Measurements from ENCODE around the gene ENPP4. TPM values are rescaled to one million over a fixed set of nuclear protein-coding genes. Genes with fewer than 3 reads are reported as not detected.

The ENPP4 gene
- total and polyA plus RNA-seq, 2 of the 4 experiments (the other 2 are of a cell fraction), result under 0.01 to 0.03 TPM

DNA sequence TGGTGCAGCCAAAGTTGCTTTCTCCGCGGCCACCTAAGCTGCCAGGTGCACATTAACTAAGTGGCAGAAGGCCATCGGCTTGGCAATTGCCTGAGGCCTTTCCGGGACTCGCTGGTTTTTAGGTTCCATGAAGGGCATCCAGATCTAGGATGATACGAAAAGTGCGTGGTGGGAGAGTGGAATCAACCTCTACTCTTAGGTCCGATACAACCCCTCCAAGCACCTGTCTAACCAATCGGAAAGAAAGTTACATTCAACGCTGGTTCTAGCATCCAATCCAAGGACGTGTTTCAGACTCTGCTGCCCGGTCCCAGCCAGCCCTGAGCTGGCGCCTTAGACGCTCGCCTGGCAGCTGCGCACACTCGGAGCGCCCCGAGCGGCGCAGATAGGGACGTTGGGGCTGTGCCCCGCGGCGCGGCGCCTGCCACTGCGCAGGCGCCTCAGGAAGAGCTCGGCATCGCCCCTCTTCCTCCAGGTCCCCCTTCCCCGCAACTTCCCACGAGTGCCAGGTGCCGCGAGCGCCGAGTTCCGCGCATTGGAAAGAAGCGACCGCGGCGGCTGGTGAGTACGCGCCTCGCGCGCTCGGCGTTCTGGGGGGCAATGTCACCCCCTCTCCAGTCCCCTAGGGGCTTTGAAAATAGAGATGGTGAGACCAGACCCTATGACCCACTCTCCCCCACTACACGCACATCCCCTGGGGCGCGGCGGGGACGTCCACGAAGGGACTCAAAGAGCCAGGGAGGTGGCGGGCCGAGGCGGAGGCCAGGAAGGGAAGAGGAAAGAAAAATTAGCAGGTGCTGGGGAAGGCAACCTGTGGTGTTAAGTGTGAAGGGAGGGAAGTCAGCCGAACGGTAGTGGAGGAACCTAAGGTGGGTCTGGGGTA lies at the start of gene ENPP4 (continued):
- TF ChIP-seq CTCF (conservative IDR thresholded peaks at IDR 0.05; ENCODE audit: low read depth, low read length) (no peak), RCOR1 (IDR thresholded peaks at IDR 0.05; ENCODE audit: insufficient replicate concordance, low read length) (no peak), MXI1 (IDR thresholded peaks at IDR 0.05; ENCODE audit: borderline replicate concordance, low read depth, low read length) (no peak), POLR2A (IDR thresholded peaks at IDR 0.05; ENCODE audit: low read depth, low read length) (no peak), RFX5 (IDR thresholded peaks at IDR 0.05; ENCODE audit: low read depth, low read length) (no peak)

All from IMR-90 (cell line).